Measurements from ENCODE around the gene MATN1.
"Not testable (repeated sequence)": the region's sequence is repeated elsewhere in the genome, so short reads cannot be mapped to it uniquely, and the experiment has no call there.

DNA sequence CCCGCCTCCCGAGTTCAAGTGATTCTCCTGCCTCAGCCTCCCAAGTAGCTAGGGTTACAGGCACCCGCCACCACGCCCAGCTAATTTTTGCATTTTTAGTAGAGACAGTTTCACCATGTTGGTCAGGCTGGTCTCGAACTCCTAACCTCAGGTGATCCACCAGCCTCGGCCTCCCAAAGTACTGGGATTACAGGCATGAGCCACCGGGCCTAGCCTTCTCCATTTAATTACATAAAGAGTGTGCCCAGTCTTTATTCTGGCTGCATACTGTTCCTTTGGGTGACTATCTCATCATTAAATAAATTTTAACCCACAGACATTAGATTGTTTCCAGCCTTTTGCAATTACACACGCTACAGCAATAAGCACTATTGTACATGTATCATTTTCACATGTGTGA is 43.6 kb upstream of the MATN1 start:
- TF ChIP-seq GATA1 (IDR thresholded peaks at IDR 0.05; ENCODE audit: low read depth, low read length); POLR2A (IDR thresholded peaks at IDR 0.05; ENCODE audit: low read length): not testable (repeated sequence)
